Right kidney (tissue), 1 donor: ENCODE data around the gene SUMO4.
"Not testable (repeated sequence)": the region's sequence is repeated elsewhere in the genome, so short reads cannot be mapped to it uniquely, and the experiment has no call there.

Experiments used
- DNase-seq: peaks from one replicate; pipeline ENCODE4 v3.0.0-alpha.2; 2016

Gene SUMO4

DNA sequence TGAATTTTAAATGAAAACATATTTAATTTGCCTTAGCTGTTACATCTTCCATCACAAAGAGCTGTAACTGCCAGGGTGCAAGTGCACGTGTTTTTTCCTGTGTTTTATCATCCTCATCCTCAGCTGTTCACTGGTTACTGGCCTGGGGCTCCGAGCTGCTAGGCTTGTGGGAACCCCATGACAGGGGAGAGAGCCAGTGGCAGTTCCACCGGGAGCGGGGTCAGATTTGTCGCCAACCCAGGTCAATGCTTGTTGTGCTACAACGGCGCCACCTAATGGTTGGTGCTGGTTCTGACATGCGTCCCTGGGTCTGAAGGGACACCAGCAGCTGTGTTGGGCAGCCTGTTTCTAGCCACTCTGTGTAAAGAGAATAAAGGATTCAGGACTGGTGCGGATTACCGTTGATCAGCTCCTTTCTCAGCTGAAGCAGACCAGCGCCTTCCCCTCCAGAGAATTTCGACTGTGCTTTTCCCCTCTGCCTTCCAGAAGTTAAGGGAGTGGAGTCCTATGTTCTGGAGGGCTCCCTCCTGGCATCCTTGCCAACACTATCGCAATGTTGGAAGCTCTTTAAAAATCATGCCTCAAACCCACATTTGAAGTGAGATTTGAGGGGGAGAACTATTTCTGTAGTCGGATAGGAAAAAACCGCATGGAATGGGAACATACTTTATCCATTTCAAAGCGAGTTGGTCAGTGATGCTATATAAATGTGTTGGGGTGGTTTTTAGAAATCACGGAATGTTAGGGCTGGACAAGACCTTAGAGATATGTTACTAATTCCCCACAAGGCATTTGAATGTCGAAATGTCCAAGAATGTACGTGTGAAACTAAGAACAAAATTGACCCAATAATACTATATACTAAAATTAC lies 32.1 kb downstream of the SUMO4 start:
- peak; percentile 78 for DNase-seq

- DNase-seq: no peak
Measured at GRCh38 chr6:149433405-149433804, 33.3 kb downstream of the SUMO4 start.

DNA sequence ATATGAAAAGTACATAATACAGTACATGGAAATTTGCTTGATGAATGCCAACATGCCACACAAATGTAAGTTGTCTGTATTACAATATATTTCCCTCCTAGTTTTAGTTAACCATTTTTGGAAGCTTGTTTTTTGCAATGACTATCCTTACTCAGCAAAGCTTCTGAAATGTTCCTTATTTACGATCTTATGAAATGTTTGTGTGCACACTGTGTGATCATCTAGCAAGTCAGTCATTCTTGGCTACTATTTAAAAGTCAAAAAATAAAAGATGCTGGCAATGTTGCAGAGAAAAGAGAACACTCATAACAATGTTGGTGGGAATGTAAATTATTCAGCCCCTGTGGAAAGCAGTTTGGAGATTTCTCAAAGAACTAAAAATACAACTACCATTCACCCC lies 33.8 kb downstream of the SUMO4 start:
- no peak for DNase-seq

GRCh38 chr6:149435919-149436586 lies 36.0 kb downstream of the SUMO4 start:
- DNase-seq: no peak

DNA sequence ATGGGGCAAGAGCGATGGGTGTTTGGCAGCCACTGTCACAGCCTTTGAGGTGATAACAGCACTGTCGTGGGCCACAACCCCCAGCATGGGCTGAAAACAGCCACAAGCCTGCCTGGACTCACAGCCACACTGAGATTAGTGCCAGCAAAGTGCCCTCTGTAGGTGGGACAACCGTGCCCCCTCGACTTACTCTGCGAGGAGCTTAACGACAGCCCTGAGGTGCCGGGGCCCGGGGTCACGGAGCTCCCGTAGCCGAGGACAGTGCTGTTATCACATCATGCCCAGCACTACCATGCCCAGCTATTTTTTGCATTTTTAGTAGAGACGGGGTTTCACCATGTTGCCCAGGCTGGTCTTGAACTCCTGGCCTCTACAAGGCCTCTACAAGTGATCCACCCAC lies 36.6 kb downstream of the SUMO4 start:
- DNase-seq: no peak

DNA sequence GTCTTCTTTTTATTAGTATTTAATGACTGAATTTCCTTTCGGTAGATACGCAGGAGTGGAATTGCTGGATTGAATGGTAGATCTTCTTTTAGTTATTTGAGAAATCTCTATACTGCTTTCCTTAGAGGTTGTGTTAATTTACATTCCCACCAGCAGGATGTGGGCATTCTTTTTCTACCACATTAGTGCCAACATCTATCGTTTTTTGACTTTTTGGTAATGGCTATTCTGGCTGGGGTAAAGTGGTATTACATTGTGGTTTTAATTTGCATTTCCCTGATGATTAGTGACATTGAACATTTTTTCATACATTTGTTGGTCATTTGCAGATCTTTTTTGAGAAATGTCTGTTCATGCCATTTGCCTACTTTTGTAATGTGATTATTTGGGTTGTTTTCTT lies 37.1 kb downstream of the SUMO4 start:
- no peak for DNase-seq

- DNase-seq: no peak
Measured at GRCh38 chr6:149438855-149439254, 38.8 kb downstream of the SUMO4 start.

DNA sequence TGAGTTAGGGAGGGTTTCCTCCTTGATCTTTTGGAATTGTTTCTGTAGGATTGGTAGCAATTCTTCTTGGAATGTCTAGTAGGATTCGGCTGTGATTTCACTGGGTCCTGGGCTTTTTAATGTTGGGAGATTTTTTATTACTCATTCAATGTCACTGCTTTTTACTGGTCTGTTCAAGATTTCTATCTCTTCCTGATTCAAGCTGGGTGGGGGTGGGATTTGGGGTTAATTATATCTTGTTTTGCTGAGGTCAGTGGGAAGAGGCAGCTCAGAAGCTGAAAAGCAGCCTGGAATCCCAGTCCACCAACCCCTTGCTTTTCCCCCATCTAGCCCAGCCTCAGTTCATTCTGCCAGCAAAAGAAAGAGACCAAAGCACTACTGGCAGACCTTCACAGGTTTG lies 39.6 kb downstream of the SUMO4 start:
- no peak for DNase-seq

DNA sequence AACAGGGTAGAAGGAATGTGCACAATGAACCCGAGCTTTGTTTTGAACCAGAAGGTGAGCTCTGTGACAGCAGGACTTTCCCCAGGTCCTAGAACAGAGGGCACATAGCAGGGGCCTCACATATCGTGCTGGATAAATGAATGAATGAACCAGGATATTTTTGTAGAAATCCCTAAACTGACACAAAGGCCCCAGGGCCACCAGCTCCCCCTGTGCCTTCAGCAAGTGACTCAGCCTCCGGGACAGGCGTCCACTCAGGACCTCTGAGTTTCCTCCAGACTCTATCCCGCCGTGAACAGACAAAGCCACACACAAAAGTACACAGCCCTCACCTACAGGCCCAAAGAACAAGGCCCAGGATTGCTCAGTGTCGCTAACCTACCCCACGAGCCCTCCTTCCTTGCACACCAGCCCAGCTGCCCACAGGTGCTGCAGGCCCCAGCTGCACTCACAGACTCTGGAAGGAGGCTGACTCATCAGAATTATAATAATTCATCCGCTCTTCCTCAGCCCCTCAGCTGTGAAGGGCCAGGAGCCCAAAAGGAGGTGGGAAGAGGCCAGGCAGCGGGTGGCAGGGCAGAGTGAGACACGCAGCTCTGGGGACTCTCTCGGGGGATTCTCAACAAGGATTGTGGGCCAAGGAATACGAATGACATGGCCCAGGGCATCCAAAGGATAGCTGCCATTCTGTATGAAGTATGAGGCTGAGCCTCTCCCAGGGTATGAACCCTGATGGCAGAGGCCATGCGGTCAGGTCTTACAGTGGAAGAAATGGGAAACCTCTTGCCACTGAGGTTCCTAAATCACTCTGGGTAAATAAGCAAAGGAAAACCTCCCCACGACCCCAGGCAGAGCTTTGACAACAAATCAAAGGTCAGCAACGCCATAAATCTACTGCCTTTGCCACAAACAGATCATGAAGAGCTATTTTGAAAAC lies 40.9 kb downstream of the SUMO4 start:
- DNase-seq: no peak

DNA sequence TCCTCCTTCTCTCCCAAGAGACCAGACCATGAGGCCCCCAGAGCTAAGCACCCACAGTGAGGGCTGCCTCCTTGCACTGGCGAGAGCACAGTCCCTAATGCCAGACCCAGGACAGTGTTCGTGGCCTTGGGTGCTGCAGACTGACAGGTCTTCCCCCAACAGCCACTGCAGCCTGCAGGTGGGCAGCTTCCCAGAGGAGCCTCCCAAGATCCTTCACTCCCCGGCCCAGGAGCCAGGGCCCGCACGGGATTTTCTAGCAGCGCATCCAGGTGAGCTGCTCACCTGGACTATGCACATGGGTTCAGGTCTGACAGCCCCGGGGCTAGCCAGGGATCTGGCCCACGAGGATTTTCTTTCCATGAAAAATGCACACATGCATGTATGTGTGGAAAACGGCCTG lies 41.7 kb downstream of the SUMO4 start:
- no peak for DNase-seq

- no peak for DNase-seq
Measured at GRCh38 chr6:149443411-149444181, 43.5 kb downstream of the SUMO4 start.

- DNase-seq: not testable (repeated sequence)
Measured at GRCh38 chr6:149444360-149445094, 44.5 kb downstream of the SUMO4 start.

DNA sequence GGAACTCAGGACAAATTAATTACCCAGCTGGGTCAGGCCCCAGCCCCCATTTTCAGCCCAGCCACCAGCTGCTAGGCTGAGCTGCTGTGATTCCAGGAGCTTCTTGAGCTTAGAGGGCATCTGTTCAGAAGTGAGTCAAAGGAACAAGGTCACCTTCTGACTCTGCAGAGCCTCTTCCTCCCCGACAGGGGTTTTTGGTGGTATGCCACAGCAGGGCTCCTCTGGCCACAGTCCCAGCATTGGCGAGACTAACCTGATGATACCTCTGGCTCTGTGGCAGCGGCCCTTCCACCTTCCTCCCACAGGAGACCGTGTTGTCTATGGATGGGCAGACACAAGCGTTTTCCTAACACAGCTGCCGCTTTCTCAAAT lies 45.0 kb downstream of the SUMO4 start:
- DNase-seq: no peak

GRCh38 chr6:149445573-149445972 lies 45.5 kb downstream of the SUMO4 start:
- DNase-seq: no peak

DNA sequence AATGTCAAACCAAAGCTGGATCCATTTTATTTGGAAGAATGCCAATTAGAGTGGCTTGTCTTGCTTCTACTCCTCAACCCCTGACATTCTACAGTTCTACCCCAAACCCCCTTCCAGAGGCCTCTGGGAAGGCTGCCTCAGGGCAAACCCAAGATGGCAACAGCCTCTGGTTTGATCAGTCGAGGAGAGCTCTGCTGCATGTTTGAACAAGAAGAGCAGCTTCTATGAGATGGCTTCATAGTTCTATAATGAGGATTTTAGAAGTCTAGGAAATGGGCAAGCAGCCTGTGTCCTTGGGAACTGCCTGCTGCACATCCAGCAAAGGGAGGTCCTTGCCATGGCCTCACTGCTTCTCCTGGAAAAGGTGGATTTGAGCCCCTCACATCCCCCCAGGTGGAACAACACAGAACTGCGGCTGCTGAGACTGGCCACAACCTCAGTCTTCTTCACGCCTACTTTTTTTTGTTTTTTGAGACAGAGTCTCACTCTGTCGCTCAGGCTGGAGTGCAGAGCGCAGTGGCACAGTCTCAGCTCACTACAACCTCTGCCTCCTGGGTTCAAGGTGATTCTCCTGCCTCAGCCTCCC lies 46.8 kb downstream of the SUMO4 start:
- DNase-seq: no peak

DNA sequence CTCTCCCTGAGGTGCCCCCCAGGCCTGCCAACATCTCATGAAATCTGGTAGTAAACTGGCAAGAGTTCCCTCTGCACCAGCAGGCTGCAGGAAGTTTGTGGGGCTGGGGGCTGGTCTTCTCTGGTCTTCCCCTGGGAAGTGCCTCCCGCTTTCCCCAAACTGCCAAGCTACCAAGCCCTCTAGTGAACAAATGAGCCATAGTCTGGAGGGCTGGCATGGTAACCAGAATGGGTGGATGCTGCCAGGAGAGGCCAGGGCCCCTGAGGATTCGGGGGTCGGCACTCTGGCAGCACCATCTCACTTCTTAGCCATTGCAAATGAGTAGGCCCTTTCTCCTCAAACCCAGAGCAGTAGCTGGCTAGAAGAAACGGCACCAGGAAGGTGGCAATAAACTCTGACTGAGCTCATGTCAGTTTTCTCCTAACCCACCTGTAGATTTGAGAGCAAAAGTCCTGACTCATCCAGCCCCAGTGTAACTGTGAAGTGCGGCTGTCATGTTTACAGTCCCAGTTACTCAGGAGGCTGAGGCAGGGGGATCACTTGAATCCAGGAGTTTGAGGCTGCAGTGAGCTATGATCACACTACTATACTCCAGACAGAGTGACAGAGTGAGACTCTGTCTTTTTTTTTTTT lies 48.9 kb downstream of the SUMO4 start:
- no peak for DNase-seq

DNA sequence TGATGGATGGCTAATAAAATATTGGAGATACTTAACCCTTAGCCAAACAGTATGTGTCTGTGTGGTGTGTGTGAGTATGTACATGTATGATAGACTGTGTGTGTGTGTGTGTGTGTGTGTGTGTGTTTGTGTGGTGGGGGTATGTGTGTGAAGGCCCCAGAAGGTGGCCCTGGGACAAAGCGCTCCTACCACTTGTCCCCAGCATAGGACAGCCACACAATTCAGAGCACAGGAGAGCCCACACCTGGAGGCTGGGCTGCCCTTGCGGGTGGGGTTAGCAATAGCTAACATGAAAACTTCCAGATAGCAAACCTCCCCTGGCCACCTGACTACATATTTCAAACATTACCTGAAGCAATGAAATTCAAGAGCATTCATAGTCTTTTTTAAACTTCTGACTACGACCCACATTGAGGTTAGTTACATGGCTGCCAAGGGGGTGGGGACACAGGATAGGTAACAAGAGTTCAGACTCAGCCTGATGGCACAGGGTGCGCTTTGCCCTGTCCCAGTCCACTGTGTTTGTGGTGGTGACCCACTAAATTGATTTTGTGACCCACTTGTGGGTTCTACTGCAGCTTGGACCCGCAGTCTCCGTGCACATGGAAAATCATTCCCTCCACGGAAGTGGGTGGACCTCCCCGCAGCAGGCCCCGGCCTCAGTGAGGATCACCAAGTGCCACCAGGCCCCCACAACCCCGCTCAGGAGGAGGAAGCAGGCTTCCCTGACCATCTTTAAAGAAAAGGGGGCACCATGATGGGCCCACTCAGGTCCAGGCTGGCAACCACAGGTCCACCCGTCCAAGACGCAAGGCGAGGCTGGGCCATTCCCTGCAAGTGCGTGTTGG lies 50.0 kb downstream of the SUMO4 start:
- no peak for DNase-seq
